SK-N-SH treated with all-trans-retinoic acid at 6 μM for 48 hours (cell line): ENCODE measurements around the gene ZNF664.

Experiments
- ARNTL ChIP-seq: fragments of 450-650 bp; formaldehyde crosslinking; IDR thresholded peaks from 2 replicates; pipeline ENCODE4 v1.5.0; 2020; ENCODE audit warnings: low read depth, mild to moderate bottlenecking, moderate library complexity, borderline replicate concordance
- BACH2 ChIP-seq: fragments of 250-450 bp; sonication (Bioruptor Pico); IDR thresholded peaks from 2 replicates; pipeline ENCODE4 v1.9.0; 2021; ENCODE audit warnings: mild to moderate bottlenecking, borderline replicate concordance
- CSDC2 ChIP-seq: fragments of 250-450 bp; sonication (Bioruptor Pico); IDR thresholded peaks from 2 replicates; pipeline ENCODE4 v1.5.0; 2020; ENCODE audit warnings: mild to moderate bottlenecking, moderate library complexity
- GLIS3 ChIP-seq: fragments of 250-450 bp; sonication (Bioruptor Pico); IDR thresholded peaks from 2 replicates; pipeline ENCODE4 v1.5.0; 2020; ENCODE audit warnings: mild to moderate bottlenecking, moderate library complexity
- ISL1 ChIP-seq: fragments of 250-450 bp; sonication (Bioruptor Pico); IDR thresholded peaks from 2 replicates; pipeline ENCODE4 v2.1.2; 2022; ENCODE audit warnings: mild to moderate bottlenecking, moderate library complexity
- TCF4 ChIP-seq: fragments of 250-450 bp; sonication (Bioruptor Pico); IDR thresholded peaks from 2 replicates; pipeline ENCODE4 v1.8.0; 2021; ENCODE audit warnings: mild to moderate bottlenecking, moderate library complexity, borderline replicate concordance
- TOX ChIP-seq: fragments of 250-450 bp; sonication (Bioruptor Pico); IDR thresholded peaks from 2 replicates; pipeline ENCODE4 v1.8.0; 2021; ENCODE audit warnings: mild to moderate bottlenecking, moderate library complexity, borderline replicate concordance
- ZFP3 ChIP-seq: fragments of 250-450 bp; sonication (Bioruptor Pico); IDR thresholded peaks from 2 replicates; pipeline ENCODE4 v1.5.0; 2020; ENCODE audit warnings: mild to moderate bottlenecking, moderate library complexity
- ZFP30 ChIP-seq: fragments of 450-650 bp; formaldehyde crosslinking; IDR thresholded peaks from 2 replicates; pipeline ENCODE4 v1.5.0; 2022; ENCODE audit warnings: mild to moderate bottlenecking, moderate library complexity
- ZNF565 ChIP-seq: fragments of 450-650 bp; formaldehyde crosslinking; conservative IDR thresholded peaks from 2 replicates; pipeline ENCODE4 v1.5.0; 2020; ENCODE audit warnings: low read depth, mild to moderate bottlenecking, moderate library complexity
- TF ChIP-seq, protein P1 (sequence below): fragments of 250-450 bp; sonication (Bioruptor Pico); IDR thresholded peaks from 2 replicates; pipeline ENCODE4 v1.8.0; 2020; ENCODE audit warnings: mild to moderate bottlenecking, moderate library complexity, borderline replicate concordance
- TF ChIP-seq, protein P2 (sequence below): fragments of 250-450 bp; sonication (Bioruptor Pico); IDR thresholded peaks from 2 replicates; pipeline ENCODE4 v1.8.0; 2021; ENCODE audit warnings: low read depth, mild to moderate bottlenecking, moderate library complexity, borderline replicate concordance

DNA sequence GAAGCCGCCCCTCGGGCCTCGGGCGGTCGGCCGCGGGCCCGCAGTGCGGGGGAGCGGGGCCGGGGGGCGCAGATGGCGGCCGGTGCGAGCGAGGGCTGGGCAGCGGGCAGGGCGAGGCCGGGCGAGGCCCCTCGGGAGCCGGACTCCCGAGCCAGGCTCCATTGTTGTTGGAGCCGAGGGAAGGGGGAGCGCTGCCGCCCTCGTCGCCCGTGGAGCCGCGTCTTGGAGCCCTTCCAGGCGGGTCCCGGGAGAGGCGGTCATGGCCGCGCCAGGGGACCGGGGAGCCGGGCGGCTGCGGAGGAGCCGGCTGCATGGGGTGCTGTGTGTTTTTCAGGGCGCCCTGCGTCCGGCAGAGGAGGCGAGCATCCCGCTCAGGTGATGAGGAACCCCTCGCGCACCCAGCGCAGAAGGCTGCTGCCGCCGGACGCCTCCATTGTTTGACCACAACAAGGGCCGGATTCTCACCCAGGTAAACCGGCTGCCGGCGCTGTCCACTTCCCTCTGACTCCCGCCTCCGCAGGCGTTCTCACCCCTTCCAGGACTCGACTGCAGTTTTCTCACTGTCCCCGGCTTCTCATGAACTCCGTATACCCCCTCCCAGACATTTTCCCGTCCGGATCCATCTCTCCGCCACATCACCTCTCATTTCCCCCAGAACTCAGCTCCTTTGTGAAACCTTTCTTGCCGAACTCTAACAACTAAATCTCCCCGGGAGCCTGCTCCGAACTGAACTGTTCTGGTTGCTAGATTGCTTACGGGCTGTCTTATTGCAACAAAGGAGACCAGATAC is 732 bp downstream of the ZNF664 start:
- TF ChIP-seq BACH2 (CRISPR knock-in tag), result no peak
- TF ChIP-seq TCF4 (CRISPR knock-in tag), result no peak
- TF ChIP-seq ISL1, result no peak
- TF ChIP-seq CSDC2 (CRISPR knock-in tag), result no peak
- TF ChIP-seq ARNTL, result no peak
- no peak for TF ChIP-seq ZNF565 (CRISPR knock-in tag)
- TF ChIP-seq TOX, result no peak
- no peak for TF ChIP-seq ZFP30 (CRISPR knock-in tag)
- TF ChIP-seq, protein P1, sequence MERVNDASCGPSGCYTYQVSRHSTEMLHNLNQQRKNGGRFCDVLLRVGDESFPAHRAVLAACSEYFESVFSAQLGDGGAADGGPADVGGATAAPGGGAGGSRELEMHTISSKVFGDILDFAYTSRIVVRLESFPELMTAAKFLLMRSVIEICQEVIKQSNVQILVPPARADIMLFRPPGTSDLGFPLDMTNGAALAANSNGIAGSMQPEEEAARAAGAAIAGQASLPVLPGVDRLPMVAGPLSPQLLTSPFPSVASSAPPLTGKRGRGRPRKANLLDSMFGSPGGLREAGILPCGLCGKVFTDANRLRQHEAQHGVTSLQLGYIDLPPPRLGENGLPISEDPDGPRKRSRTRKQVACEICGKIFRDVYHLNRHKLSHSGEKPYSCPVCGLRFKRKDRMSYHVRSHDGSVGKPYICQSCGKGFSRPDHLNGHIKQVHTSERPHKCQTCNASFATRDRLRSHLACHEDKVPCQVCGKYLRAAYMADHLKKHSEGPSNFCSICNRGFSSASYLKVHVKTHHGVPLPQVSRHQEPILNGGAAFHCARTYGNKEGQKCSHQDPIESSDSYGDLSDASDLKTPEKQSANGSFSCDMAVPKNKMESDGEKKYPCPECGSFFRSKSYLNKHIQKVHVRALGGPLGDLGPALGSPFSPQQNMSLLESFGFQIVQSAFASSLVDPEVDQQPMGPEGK (CRISPR knock-in tag), result no peak
- no peak for TF ChIP-seq GLIS3 (CRISPR knock-in tag)
- TF ChIP-seq ZFP3 (CRISPR knock-in tag), result no peak
- TF ChIP-seq, protein P2, sequence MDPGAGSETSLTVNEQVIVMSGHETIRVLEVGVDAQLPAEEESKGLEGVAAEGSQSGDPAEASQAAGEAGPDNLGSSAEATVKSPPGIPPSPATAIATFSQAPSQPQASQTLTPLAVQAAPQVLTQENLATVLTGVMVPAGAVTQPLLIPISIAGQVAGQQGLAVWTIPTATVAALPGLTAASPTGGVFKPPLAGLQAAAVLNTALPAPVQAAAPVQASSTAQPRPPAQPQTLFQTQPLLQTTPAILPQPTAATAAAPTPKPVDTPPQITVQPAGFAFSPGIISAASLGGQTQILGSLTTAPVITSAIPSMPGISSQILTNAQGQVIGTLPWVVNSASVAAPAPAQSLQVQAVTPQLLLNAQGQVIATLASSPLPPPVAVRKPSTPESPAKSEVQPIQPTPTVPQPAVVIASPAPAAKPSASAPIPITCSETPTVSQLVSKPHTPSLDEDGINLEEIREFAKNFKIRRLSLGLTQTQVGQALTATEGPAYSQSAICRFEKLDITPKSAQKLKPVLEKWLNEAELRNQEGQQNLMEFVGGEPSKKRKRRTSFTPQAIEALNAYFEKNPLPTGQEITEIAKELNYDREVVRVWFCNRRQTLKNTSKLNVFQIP (CRISPR knock-in tag), result no peak
